Transverse colon (tissue), 3 donors: ENCODE measurements around the gene TRPM1.

Experiments used
- POLR2A ChIP-seq: fragments of 450-650 bp; IDR thresholded peaks from one replicate; pipeline ENCODE4 v1.6.1; 2016; ENCODE audit warnings: antibody characterized with exemption, mild to moderate bottlenecking, moderate library complexity
- TF ChIP-seq, protein P1 (sequence below), 5 experiments: fragments of 200-600 bp in 3 of 5; fragments of 450-650 bp in 2 of 5; sonication (generic) in 3 of 5; IDR thresholded peaks; 1 replicate in 2 of 5; 2 replicates in 3 of 5; pipeline ENCODE4 v1.5.1; 2016 to 2017; ENCODE audit warnings: antibody characterized with exemption in 5 of 5, inconsistent platforms in 3 of 5, mild to moderate bottlenecking in 2 of 5, moderate library complexity in 1 of 5

DNA sequence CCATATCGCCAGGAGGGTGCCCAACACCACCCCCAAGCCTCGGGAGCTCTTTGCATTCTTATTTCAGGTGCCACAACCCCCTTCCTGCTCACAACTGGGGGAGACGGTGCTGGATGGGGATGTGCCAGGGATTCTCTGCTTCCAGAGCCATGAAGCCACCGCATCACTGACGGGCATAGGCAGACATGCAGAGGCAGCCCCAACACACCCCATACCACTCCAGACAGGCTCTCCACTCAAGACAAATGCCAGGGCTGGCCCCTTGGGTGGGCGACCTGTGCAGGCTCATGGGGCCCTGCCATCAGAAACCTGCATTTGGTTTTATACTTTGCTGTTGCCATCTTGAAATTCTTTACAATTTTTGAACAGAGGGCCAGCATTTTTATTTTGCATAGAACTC lies 27.0 kb upstream of the TRPM1 start:
- TF ChIP-seq, protein P1, sequence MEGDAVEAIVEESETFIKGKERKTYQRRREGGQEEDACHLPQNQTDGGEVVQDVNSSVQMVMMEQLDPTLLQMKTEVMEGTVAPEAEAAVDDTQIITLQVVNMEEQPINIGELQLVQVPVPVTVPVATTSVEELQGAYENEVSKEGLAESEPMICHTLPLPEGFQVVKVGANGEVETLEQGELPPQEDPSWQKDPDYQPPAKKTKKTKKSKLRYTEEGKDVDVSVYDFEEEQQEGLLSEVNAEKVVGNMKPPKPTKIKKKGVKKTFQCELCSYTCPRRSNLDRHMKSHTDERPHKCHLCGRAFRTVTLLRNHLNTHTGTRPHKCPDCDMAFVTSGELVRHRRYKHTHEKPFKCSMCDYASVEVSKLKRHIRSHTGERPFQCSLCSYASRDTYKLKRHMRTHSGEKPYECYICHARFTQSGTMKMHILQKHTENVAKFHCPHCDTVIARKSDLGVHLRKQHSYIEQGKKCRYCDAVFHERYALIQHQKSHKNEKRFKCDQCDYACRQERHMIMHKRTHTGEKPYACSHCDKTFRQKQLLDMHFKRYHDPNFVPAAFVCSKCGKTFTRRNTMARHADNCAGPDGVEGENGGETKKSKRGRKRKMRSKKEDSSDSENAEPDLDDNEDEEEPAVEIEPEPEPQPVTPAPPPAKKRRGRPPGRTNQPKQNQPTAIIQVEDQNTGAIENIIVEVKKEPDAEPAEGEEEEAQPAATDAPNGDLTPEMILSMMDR (IDR thresholded peaks at IDR 0.05): no peak
- TF ChIP-seq POLR2A: no peak
